Daoy (cell line): ENCODE results near the gene KATNB1. TPM values are rescaled to one million over a fixed set of nuclear protein-coding genes. Genes with fewer than 3 reads are reported as not detected.
"Not testable (repeated sequence)": the region's sequence is repeated elsewhere in the genome, so short reads cannot be mapped to it uniquely, and the experiment has no call there.

ENCODE experiments used
- DNase-seq: peaks from one replicate; pipeline ENCODE4 v3.0.0-alpha.2; 2015; ENCODE audit warnings: low read depth
- total RNA-seq: library from RNA; depleted of rRNA; stranded (reverse); fragments of >200 nt; shearing (Covaris generic); gene quantifications from 2 replicates; pipeline ENCODE4 v1.2.3, GENCODE V29; 2014

The KATNB1 gene
- total RNA-seq, 1 experiment from 2014 or later: 22.7 TPM

- DNase-seq: no peak
Measured at GRCh38 chr16:57791195-57791892, 55.8 kb downstream of the KATNB1 start.

GRCh38 chr16:57791893-57792461, 56.4 kb downstream of the KATNB1 start:
- DNase-seq: no peak

- DNase-seq: no peak
Measured at GRCh38 chr16:57794849-57795430, 59.4 kb downstream of the KATNB1 start.

DNA sequence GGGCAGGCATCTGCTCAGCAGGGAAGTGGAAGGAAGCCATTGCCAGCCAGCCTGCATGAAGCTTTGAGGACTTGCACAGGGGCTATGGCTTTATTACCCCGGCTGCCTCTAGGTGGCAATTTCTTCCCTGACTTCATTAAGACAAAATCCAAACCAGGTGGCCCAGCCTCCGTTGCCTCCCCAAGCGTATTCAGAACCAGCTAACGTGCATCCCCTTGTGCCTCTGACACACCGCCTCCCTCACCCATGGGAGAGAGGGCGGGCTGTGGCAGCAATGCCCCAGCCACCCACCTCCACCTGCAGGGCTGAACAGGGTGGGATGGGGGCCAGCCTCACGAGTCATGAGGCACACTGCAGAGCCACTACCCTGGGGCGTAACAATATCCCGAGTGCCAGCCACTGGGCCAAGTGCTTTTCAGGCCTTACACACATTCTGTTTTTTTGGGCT, 59.9 kb downstream of the KATNB1 start:
- DNase-seq: peak; percentile 44

GRCh38 chr16:57796014-57796413, 60.4 kb downstream of the KATNB1 start:
- DNase-seq: not testable (repeated sequence)

DNA sequence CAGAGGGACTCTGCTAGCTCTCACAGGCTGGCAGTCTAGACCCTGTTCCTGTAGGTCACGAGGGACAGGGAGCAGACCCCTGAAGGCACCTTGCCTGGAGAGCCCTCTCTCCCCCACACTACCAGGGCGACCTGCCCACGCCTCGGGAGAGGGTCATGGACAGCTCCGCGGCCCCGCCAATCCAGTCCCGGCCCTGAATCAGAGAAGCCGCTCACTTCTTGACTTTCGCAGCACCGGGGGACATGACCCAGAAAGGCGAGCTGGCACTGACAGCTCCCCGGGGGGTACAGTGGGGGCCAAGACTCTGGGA, 61.6 kb downstream of the KATNB1 start:
- DNase-seq: no peak

DNA sequence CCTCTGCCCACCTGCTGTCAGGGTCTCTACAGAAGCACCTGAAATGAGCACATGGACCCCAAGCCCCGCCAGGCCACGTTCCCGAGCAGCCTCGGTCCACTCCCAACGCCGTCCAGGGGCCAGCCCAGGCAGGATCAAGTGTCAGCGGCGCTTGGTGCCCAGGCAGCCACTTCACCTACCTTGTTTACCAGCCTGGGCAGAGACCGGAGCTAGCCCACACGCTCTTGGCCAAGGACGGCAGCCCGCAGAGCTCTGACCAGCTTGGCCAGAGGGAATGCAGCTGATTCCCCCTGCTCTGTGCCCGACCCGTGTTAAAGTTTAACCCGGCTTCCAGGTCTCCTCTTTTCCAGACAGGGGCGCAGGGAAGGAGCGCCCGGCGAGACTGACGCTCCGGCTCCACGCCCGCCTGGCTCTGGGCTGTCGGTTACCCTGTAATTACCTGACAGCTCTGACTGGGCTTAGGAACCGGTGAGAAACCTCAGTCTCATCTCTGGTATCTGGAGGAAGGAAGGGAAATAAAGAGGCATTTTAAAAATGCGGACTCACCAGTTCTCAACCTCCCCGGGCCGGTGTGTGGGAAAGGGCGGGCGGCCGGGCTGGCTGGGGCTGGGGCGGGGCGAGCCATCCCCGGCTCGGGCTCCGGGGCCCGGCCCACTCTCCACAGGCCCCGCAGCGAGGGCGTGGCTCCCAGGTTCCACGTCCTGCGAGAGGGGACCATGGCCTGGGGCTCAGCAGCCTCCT, 62.1 kb downstream of the KATNB1 start:
- DNase-seq: no peak

- no peak for DNase-seq
Measured at GRCh38 chr16:57798267-57798810, 62.8 kb downstream of the KATNB1 start.

GRCh38 chr16:57798953-57799599, 63.5 kb downstream of the KATNB1 start:
- DNase-seq: no peak

DNA sequence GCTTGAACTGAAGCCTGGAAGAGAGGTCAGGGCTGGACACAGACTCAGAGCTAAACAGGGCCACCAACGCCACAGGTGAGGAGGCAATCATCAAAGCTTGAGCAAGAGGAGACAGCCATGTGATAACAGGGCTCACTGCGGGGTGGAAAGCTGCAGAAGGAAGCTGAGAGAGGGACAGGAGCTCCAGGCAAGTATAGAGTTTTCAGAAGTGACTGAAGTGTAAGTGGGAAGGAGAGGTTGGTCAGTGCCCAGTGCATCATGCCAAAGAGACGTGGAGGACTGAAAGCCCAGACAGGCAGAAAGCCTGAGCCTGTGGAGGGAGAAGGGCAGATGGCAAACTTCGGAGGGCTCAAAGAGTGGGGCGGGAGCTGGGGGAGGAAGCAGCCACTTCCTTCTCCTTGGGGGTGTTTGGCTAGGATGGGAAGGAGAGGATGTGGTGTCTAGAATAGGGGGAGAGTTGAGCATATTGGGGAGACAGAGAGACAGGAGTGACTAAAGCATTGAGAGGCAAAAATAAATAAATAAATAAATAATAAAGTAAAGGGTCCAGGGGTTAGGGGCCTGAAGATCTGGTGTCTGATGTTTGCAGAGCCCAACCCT, 64.1 kb downstream of the KATNB1 start:
- no peak for DNase-seq

DNA sequence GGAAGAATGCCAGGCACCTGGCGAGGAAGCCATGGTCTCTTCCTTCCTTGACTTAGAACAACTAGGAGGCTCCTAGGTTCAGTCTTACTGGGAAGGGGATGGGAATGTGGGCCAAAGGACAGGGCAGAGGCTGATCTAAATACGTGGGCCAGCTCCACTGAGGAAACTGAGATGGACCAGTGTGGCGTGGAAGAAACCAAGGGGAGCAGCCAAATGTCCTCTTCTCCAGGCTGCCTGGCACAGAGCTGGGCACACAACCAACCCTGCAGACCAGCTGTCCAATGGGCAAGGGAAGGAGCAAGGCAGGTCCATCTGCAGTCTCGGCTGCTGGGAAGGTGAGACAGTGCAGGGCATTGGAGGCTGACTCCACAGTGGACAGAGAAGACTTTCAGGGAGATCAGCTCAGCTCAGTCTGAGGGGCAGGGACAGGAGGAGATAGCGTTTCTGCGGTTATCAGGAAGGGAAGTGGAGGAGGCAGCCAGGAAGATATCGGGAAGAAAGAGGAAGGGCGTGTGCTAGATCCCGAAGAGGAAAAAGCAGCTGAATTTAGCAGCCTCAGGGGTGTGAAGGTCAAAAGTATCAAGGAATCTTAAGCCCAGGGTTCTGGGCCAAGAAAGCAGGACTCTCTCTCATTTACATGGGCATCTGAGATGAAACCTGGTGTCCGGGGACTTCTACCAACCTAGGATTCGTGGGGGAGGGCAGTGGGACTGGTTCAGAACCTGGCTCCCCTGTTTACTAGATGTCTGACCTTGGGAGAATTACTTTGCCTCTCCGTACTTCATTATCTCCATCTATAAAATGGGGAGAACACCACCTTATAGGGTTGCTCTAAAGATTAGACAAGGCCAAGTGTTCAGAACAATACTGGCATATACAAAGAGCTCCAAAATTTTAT, 64.9 kb downstream of the KATNB1 start:
- no peak for DNase-seq

GRCh38 chr16:57801098-57801808, 65.7 kb downstream of the KATNB1 start:
- DNase-seq: peak; percentile 64

- peak; percentile 45 for DNase-seq
Measured at GRCh38 chr16:57801809-57802340, 66.3 kb downstream of the KATNB1 start.

DNA sequence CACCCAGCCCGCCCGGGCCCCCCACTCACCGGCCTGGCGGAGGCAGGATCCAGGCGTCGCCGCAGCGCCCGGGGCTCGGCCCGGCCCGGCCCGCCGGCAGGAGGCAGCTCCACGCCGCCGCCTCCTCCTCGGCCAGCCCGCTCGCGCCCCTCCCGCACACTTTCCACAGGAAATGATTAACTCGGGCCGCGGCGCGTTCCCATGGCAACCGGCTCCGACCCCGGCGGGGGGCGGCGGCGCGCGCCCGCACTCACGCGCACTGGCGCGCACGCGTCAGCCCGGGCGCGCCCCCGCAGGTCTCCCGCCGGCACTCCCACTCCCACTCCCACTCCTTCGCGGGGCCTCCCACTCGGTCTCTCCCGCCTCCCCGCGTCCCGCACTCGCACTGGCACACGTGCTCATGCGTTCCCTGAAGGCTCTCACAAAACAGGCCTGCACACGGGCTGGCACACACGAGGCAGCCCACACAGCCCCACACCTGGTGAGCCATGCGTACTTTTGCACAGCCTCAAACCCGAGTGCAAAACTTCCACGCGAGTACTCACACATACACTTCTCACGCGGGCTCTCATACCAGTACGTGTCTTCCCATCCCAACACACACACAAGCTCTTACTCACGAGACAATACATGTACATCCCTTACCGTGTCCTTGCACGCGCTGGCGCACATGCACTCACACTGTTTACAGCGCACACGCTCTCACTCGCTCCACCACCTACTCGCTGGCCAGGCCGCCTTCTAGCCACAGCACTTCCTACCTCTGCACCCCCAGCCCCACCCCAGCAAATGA, 67.0 kb downstream of the KATNB1 start, which contains the start of gene KIFC3:
KIFC3 (minus strand) TSS at position 151 of the 793 bp plus-strand sequence. CDS start 4,248 bp downstream, outside the sequence.
- peak; percentile 86 for DNase-seq

GRCh38 chr16:57803134-57803990, 67.8 kb downstream of the KATNB1 start:
- no peak for DNase-seq

GRCh38 chr16:57804111-57804837, 68.7 kb downstream of the KATNB1 start:
- no peak for DNase-seq

GRCh38 chr16:57805176-57805575, 69.6 kb downstream of the KATNB1 start:
- no peak for DNase-seq
